Measurements from ENCODE around the gene NAGA.
A peak's percentile ranks its signal among the peaks of the same experiment; 100 is the strongest.

NAGA gene

GRCh38 chr22:42079319-42080251 is 9.0 kb upstream of the NAGA start, which contains the start of gene SMDT1:
TSS of gene SMDT1 (plus strand) at chr22:42079700. CDS start at chr22:42079769, 69 bp downstream.
- Histone ChIP-seq H3K4me3 (ENCODE audit: low read length) (peak within 1 kb of the TSS; percentile 66), H3K4ac (ENCODE audit: low read depth, low read length) (peak within 1 kb of the TSS; percentile 89), H3K56ac (ENCODE audit: low read length) (peak within 1 kb of the TSS; percentile 94), H3K4me2 (ENCODE audit: low read length) (peak within 1 kb of the TSS; percentile 82), H3K79me1 (ENCODE audit: low read length) (no peaks in the 10 kb centered on the region), H3K4me1 (ENCODE audit: control insufficient read depth, low read depth, low read length) (peaks cover 3% of the 10 kb centered on the region), H3K18ac (ENCODE audit: low read length) (peak within 1 kb of the TSS; percentile 77), H2BK5ac (ENCODE audit: low read length) (no peak within 1 kb of the TSS), H4K8ac (ENCODE audit: low read depth, low read length) (peak within 1 kb of the TSS; percentile 65), H2BK120ac (ENCODE audit: low read depth, low read length) (no peak within 1 kb of the TSS), H3K79me2 (ENCODE audit: control insufficient read depth, insufficient read depth, low read length) (peaks cover 2% of the 10 kb centered on the region), H2BK15ac (replicated peaks; ENCODE audit: low read depth) (no peak within 1 kb of the TSS), H3K9ac (ENCODE audit: low read length) (peak within 1 kb of the TSS; percentile 80), H3K36me3 (ENCODE audit: control insufficient read depth, insufficient read depth, low read length) (no peaks in the 10 kb centered on the region), H2AK5ac (ENCODE audit: low read length) (no peak within 1 kb of the TSS), H4K5ac (ENCODE audit: low read length) (no peak within 1 kb of the TSS), H3K23ac (ENCODE audit: low read length) (no peak within 1 kb of the TSS), H3K27me3 (ENCODE audit: insufficient read depth, low read length, poor library complexity) (no peaks in the 10 kb centered on the region), H3K27ac (ENCODE audit: low read depth, low read length) (peak within 1 kb of the TSS; percentile 47)
- no CpG with 5 or more reads among the region's 71 CpGs for WGBS (ENCODE audit: extremely low coverage, insufficient coverage, low lambda C conversion rate)
- DNase-seq, result peak; percentile 99

GRCh38 chr22:42078469-42079318 is 8.1 kb upstream of the NAGA start:
- no peak overlapping the region for H3K23ac ChIP-seq (ENCODE audit: low read length)
- H3K9ac ChIP-seq (ENCODE audit: low read length), result peak overlapping the region; percentile 80
- H3K56ac ChIP-seq (ENCODE audit: low read length), result peak overlapping the region; percentile 94
- H3K27ac ChIP-seq (ENCODE audit: low read depth, low read length), result peak overlapping the region; percentile 45
- no peak overlapping the region for H2BK15ac ChIP-seq (replicated peaks; ENCODE audit: low read depth)
- peak overlapping the region; percentile 65 for H4K8ac ChIP-seq (ENCODE audit: low read depth, low read length)
- peak overlapping the region; percentile 53 for H3K4me2 ChIP-seq (ENCODE audit: low read length)
- no peak overlapping the region for H2AK5ac ChIP-seq (ENCODE audit: low read length)
- H3K4me1 ChIP-seq (ENCODE audit: control insufficient read depth, low read depth, low read length), result peaks cover 3% of the 10 kb centered on the region
- H3K4ac ChIP-seq (ENCODE audit: low read depth, low read length), result peak overlapping the region; percentile 89
- no peak overlapping the region for H2BK120ac ChIP-seq (ENCODE audit: low read depth, low read length)
- H3K36me3 ChIP-seq (ENCODE audit: control insufficient read depth, insufficient read depth, low read length), result no peaks in the 10 kb centered on the region
- peak overlapping the region; percentile 20 for H3K4me3 ChIP-seq (ENCODE audit: low read length)
- no peaks in the 10 kb centered on the region for H3K79me1 ChIP-seq (ENCODE audit: low read length)
- H3K27me3 ChIP-seq (ENCODE audit: insufficient read depth, low read length, poor library complexity), result no peaks in the 10 kb centered on the region
- no peak for DNase-seq
- no peak overlapping the region for H4K5ac ChIP-seq (ENCODE audit: low read length)
- WGBS (ENCODE audit: extremely low coverage, insufficient coverage, low lambda C conversion rate), result no CpG with 5 or more reads among the region's 24 CpGs
- H2BK5ac ChIP-seq (ENCODE audit: low read length), result no peak overlapping the region
- H3K79me2 ChIP-seq (ENCODE audit: control insufficient read depth, insufficient read depth, low read length), result peaks cover 2% of the 10 kb centered on the region
- peak overlapping the region; percentile 77 for H3K18ac ChIP-seq (ENCODE audit: low read length)

- no peaks in the 10 kb centered on the region for H3K27me3 ChIP-seq (ENCODE audit: insufficient read depth, low read length, poor library complexity)
- no peak overlapping the region for H3K18ac ChIP-seq (ENCODE audit: low read length)
- H3K9ac ChIP-seq (ENCODE audit: low read length), result no peak overlapping the region
- H3K36me3 ChIP-seq (ENCODE audit: control insufficient read depth, insufficient read depth, low read length), result no peaks in the 10 kb centered on the region
- peaks cover 2% of the 10 kb centered on the region for H3K79me2 ChIP-seq (ENCODE audit: control insufficient read depth, insufficient read depth, low read length)
- H4K8ac ChIP-seq (ENCODE audit: low read depth, low read length), result no peak overlapping the region
- no peak overlapping the region for H3K27ac ChIP-seq (ENCODE audit: low read depth, low read length)
- DNase-seq, result no peak
- no peak overlapping the region for H3K4ac ChIP-seq (ENCODE audit: low read depth, low read length)
- no peak overlapping the region for H3K56ac ChIP-seq (ENCODE audit: low read length)
- no peak overlapping the region for H3K4me3 ChIP-seq (ENCODE audit: low read length)
- no peak overlapping the region for H2AK5ac ChIP-seq (ENCODE audit: low read length)
- no peaks in the 10 kb centered on the region for H3K79me1 ChIP-seq (ENCODE audit: low read length)
- WGBS (ENCODE audit: extremely low coverage, insufficient coverage, low lambda C conversion rate), result no CpG with 5 or more reads among the region's 21 CpGs
- no peak overlapping the region for H4K5ac ChIP-seq (ENCODE audit: low read length)
- H3K4me1 ChIP-seq (ENCODE audit: control insufficient read depth, low read depth, low read length), result peaks cover 3% of the 10 kb centered on the region
- no peak overlapping the region for H2BK120ac ChIP-seq (ENCODE audit: low read depth, low read length)
- no peak overlapping the region for H2BK15ac ChIP-seq (replicated peaks; ENCODE audit: low read depth)
- no peak overlapping the region for H3K23ac ChIP-seq (ENCODE audit: low read length)
- H3K4me2 ChIP-seq (ENCODE audit: low read length), result no peak overlapping the region
- H2BK5ac ChIP-seq (ENCODE audit: low read length), result no peak overlapping the region
Observed at GRCh38 chr22:42077486-42078125, 7.0 kb upstream of the NAGA start.

- no CpG with 5 or more reads among the region's 20 CpGs for WGBS (ENCODE audit: extremely low coverage, insufficient coverage, low lambda C conversion rate)
- no peaks in the 10 kb centered on the region for H3K36me3 ChIP-seq (ENCODE audit: control insufficient read depth, insufficient read depth, low read length)
- H2BK15ac ChIP-seq (replicated peaks; ENCODE audit: low read depth), result no peak overlapping the region
- H4K5ac ChIP-seq (ENCODE audit: low read length), result no peak overlapping the region
- no peak overlapping the region for H3K23ac ChIP-seq (ENCODE audit: low read length)
- H2AK5ac ChIP-seq (ENCODE audit: low read length), result no peak overlapping the region
- no peaks in the 10 kb centered on the region for H3K79me1 ChIP-seq (ENCODE audit: low read length)
- H3K9ac ChIP-seq (ENCODE audit: low read length), result no peak overlapping the region
- H3K18ac ChIP-seq (ENCODE audit: low read length), result no peak overlapping the region
- H3K4me2 ChIP-seq (ENCODE audit: low read length), result no peak overlapping the region
- peaks cover 2% of the 10 kb centered on the region for H3K79me2 ChIP-seq (ENCODE audit: control insufficient read depth, insufficient read depth, low read length)
- no peak overlapping the region for H4K8ac ChIP-seq (ENCODE audit: low read depth, low read length)
- no peak overlapping the region for H2BK5ac ChIP-seq (ENCODE audit: low read length)
- H3K27me3 ChIP-seq (ENCODE audit: insufficient read depth, low read length, poor library complexity), result no peaks in the 10 kb centered on the region
- DNase-seq, result no peak
- no peak overlapping the region for H3K4ac ChIP-seq (ENCODE audit: low read depth, low read length)
- H3K56ac ChIP-seq (ENCODE audit: low read length), result no peak overlapping the region
- no peak overlapping the region for H3K4me3 ChIP-seq (ENCODE audit: low read length)
- no peak overlapping the region for H3K27ac ChIP-seq (ENCODE audit: low read depth, low read length)
- H3K4me1 ChIP-seq (ENCODE audit: control insufficient read depth, low read depth, low read length), result peaks cover 3% of the 10 kb centered on the region
- no peak overlapping the region for H2BK120ac ChIP-seq (ENCODE audit: low read depth, low read length)
Observed at GRCh38 chr22:42076764-42077485, 6.3 kb upstream of the NAGA start.

Measured in mesendoderm (in vitro differentiated cells).